Type B pancreatic cell (in vitro differentiated cells): Measurements from ENCODE around the gene CACNA2D1. TPM values are rescaled to one million over a fixed set of nuclear protein-coding genes. Genes with fewer than 3 reads are reported as not detected.
"Not testable (repeated sequence)": the region's sequence is repeated elsewhere in the genome, so short reads cannot be mapped to it uniquely, and the experiment has no call there.

Experiments used
- DNase-seq: peaks from one replicate; pipeline ENCODE4 v3.0.0; 2021; ENCODE audit warnings: mixed read lengths; ENCODE audit not compliant: unreplicated experiment; ENCODE audit errors: extremely low spot score
- H3K27ac Mint-ChIP-seq: 2 replicates; pipeline ENCODE4 v1.8.0; 2021; ENCODE audit warnings: mild to moderate bottlenecking, mixed read lengths
- H3K27me3 Mint-ChIP-seq: 2 replicates; pipeline ENCODE4 v1.8.0; 2021; ENCODE audit warnings: mixed read lengths
- H3K36me3 Mint-ChIP-seq: 2 replicates; pipeline ENCODE4 v1.8.0; 2021; ENCODE audit warnings: mixed read lengths
- H3K4me1 Mint-ChIP-seq: one replicate; pipeline ENCODE4 v1.8.0; 2021; ENCODE audit warnings: mixed read lengths; ENCODE audit not compliant: unreplicated experiment
- H3K4me3 Mint-ChIP-seq: 2 replicates; pipeline ENCODE4 v1.8.0; 2021; ENCODE audit warnings: mild to moderate bottlenecking, mixed read lengths
- H3K9me3 Mint-ChIP-seq: 2 replicates; pipeline ENCODE4 v1.8.0; 2021; ENCODE audit warnings: mixed read lengths
- total RNA-seq: library from RNA; stranded (reverse); gene quantifications from 2 replicates; pipeline ENCODE4 v1.2.1, GENCODE V29; 2021; ENCODE audit warnings: low replicate concordance
- TF ChIP-seq, protein P1 (sequence below): fragments of 200-600 bp; sonication (generic); conservative IDR thresholded peaks from 2 replicates; pipeline ENCODE4 v1.5.0; 2021; ENCODE audit warnings: antibody characterized with exemption, mild to moderate bottlenecking

Gene CACNA2D1
- total RNA-seq, 1 donor from 2014 or later, result 21.5 TPM

DNA sequence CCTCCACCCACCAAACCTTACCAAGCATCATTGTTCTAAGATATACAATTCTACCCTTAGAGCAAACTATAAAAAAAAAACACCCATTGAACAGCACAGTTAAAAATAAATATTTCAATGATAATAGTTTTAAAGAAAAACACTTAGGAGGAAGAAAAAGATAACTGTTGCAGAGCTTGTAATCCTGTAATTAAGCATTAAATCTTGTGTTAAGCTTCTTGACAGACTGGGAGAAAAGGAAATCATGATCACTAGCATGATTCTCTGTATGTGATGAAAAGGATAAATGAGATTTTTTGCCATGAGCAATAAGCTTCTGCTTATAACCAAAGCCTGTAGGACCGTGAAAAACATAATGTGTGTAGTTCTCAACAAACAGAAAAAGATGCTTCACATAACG lies 289.8 kb downstream of the CACNA2D1 start:
- Mint-ChIP-seq H3K4me1 (peaks cover 9% of the 10 kb centered on the region), H3K36me3 (no peaks in the 10 kb centered on the region), H3K27me3 (no peaks in the 10 kb centered on the region), H3K9me3 (peaks cover 4% of the 10 kb centered on the region), H3K27ac (no peak overlapping the region), H3K4me3 (no peak overlapping the region)
- no peak for DNase-seq
- TF ChIP-seq, protein P1, sequence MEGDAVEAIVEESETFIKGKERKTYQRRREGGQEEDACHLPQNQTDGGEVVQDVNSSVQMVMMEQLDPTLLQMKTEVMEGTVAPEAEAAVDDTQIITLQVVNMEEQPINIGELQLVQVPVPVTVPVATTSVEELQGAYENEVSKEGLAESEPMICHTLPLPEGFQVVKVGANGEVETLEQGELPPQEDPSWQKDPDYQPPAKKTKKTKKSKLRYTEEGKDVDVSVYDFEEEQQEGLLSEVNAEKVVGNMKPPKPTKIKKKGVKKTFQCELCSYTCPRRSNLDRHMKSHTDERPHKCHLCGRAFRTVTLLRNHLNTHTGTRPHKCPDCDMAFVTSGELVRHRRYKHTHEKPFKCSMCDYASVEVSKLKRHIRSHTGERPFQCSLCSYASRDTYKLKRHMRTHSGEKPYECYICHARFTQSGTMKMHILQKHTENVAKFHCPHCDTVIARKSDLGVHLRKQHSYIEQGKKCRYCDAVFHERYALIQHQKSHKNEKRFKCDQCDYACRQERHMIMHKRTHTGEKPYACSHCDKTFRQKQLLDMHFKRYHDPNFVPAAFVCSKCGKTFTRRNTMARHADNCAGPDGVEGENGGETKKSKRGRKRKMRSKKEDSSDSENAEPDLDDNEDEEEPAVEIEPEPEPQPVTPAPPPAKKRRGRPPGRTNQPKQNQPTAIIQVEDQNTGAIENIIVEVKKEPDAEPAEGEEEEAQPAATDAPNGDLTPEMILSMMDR, result no peak

DNA sequence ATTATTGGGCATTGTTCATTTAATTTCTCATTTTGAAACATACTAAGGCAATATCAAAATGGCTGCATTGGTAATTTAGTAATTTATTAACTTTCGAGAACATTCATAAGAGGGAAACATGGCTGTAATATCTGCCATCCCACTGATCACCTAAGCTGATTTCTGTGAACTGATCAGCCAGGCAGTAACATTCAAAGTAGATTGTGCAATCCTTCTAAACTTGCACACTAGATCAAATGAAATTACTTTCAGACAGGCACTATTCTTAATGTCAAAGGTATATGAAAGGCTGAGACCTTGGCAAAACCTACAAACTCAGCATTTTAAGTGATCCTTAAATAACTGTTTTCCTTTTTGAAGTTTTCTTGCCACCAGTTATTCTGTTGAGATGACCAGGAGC lies 290.7 kb downstream of the CACNA2D1 start:
- Mint-ChIP-seq H3K4me3 (no peak overlapping the region), H3K9me3 (peaks cover 4% of the 10 kb centered on the region), H3K27ac (no peak overlapping the region), H3K27me3 (no peaks in the 10 kb centered on the region), H3K4me1 (peaks cover 9% of the 10 kb centered on the region), H3K36me3 (no peaks in the 10 kb centered on the region)
- TF ChIP-seq, protein P1, result no peak
- DNase-seq, result no peak

DNA sequence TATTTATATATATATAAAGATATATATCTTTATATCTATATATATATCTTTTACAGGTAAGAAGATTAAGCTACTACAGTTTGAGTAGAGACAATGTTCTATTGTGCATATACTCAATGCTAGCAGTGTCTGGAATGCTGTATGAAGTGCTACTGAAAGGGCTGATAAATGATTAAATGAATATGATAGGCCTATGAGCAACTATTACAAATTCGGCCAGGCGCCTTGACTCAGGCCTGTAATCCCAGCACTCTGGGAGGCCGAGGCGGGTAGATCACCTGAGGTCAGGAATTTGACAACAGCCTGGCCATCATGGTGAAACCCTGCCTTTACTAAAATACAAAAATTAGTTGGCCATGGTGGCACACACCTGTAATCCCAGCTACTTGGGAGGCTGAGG lies 297.1 kb downstream of the CACNA2D1 start:
- no peaks in the 10 kb centered on the region for H3K27me3 Mint-ChIP-seq

DNA sequence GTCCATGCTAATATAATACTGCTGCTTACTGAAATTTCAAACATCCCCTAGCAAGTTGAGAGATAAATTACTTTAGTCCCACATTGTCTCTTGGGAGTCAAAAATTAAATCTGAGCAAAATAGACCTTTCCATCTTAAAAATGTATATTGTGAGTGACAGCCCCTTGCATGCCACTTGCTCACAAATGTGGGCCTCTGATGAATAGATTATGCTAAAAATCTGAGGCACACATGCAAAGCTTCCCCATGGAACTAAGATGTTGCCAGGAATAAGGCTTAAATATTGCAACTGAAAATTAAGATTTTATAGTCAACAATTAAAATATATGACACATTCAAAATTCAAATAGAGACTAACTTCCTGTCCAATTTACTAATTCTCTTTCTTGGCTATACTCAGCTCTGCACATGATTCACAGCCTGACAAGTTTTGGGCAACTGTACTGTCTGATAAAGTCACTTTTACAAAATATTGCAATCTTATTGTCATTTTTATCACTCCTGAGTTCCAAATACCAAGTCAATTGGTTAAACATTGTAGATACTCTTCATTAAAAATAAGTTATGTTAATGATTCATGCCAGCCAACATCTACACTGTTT lies 301.2 kb downstream of the CACNA2D1 start:
- no peak for DNase-seq
- Mint-ChIP-seq H3K36me3 (no peaks in the 10 kb centered on the region), H3K4me1 (no peaks in the 10 kb centered on the region), H3K9me3 (no peaks in the 10 kb centered on the region), H3K27me3 (no peaks in the 10 kb centered on the region), H3K4me3 (no peak overlapping the region), H3K27ac (no peak overlapping the region)
- TF ChIP-seq, protein P1, result no peak

More for the DNA sequence above, 297.1 kb downstream of the CACNA2D1 start:
- peaks cover 4% of the 10 kb centered on the region for H3K9me3 Mint-ChIP-seq
- TF ChIP-seq, protein P1, result no peak
- no peak overlapping the region for H3K4me3 Mint-ChIP-seq
- no peak overlapping the region for H3K27ac Mint-ChIP-seq
- no peaks in the 10 kb centered on the region for H3K4me1 Mint-ChIP-seq
- no peaks in the 10 kb centered on the region for H3K36me3 Mint-ChIP-seq
- DNase-seq, result no peak

DNA sequence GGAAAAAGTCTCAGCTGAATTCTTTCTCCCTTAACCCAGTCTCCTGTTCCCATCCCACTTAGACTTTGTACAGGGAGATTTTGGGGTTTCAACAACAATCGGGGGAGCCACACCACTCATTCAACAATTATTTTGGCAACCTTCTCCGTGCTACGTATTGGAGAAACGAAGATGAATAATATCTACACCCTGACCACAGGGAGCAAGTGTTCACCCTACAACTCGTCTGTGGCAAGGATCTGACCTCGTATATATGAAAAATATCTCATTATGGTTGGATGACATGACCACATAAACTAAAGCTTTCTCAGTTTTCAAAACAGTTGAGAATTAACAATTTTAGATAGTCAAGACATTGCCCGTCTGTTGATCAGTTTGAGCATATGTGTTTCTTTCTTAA lies 302.1 kb downstream of the CACNA2D1 start:
- H3K27me3 Mint-ChIP-seq, result no peaks in the 10 kb centered on the region
- no peak for DNase-seq
- TF ChIP-seq, protein P1, result no peak
- H3K27ac Mint-ChIP-seq, result no peak overlapping the region
- no peaks in the 10 kb centered on the region for H3K36me3 Mint-ChIP-seq
- H3K9me3 Mint-ChIP-seq, result no peaks in the 10 kb centered on the region
- H3K4me1 Mint-ChIP-seq, result no peaks in the 10 kb centered on the region
- no peak overlapping the region for H3K4me3 Mint-ChIP-seq

DNA sequence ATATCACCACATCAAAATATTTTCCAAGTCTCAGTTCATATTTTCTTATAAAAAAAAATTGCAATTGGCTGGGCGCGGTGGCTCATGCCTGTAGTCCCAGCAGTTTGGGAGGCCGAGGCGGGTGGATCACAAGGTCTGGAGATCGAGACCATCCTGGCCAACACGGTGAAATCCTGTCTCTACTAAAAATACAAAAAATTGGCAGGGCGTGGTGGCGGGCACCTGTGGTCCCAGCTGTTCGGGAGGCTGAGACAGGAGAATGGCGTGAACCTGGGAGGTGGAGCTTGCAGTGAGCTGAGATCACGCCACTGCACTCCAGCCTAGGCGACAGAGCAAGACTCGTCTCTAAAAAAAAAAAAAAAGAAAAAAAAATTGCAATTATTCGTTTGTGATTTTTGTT lies 303.0 kb downstream of the CACNA2D1 start:
- H3K27me3 Mint-ChIP-seq, DNase-seq, H3K27ac Mint-ChIP-seq, H3K9me3 Mint-ChIP-seq, H3K4me3 Mint-ChIP-seq, H3K4me1 Mint-ChIP-seq, H3K36me3 Mint-ChIP-seq: not testable (repeated sequence)
